HG02678 (cell line): Measurements from ENCODE around the gene AHNAK.
A peak's percentile ranks its signal among the peaks of the same experiment; 100 is the strongest.
"Not testable (repeated sequence)": the region's sequence is repeated elsewhere in the genome, so short reads cannot be mapped to it uniquely, and the experiment has no call there.

ENCODE experiments used
- ATAC-seq: cut with Tn5 transposase; IDR thresholded peaks from one replicate; pipeline ENCODE4 v1.9.1; 2021; ENCODE audit warnings: mild to moderate bottlenecking, moderate library complexity; ENCODE audit not compliant: unreplicated experiment

The AHNAK gene

DNA sequence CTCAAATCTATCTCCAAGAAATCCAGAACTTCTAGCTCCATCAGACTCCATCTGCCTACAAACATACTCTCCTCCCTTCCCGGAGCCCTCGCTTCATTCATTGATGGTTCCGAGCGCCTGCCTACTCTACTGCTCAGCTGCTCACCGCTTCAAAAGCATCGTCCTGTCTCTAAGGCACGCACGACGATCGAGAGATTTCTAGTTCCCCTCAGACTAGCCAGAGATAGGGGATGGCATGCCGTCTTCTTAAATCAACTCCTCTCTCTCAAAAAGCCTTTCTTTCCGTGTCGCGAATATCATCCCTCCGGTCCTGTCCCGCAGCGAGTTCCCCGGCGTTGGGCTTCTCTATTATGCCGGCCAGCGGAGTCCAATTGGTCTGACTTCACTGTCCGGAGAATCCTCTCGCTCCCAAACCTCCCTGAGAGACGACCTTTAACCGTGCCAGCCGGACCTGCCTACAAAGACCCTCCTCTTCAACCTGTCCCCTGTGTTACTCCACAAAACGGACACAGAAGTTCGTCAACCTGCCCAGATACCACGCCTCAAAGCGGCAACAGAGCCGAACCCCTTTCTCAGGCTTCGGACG, 26.5 kb upstream of the AHNAK start:
- ATAC-seq = no peak

- ATAC-seq = no peak
These were observed 25.8 kb upstream of the AHNAK start for GRCh38 chr11:62572431-62572830.

GRCh38 chr11:62571493-62571892, 24.9 kb upstream of the AHNAK start:
- not testable (repeated sequence) for ATAC-seq

DNA sequence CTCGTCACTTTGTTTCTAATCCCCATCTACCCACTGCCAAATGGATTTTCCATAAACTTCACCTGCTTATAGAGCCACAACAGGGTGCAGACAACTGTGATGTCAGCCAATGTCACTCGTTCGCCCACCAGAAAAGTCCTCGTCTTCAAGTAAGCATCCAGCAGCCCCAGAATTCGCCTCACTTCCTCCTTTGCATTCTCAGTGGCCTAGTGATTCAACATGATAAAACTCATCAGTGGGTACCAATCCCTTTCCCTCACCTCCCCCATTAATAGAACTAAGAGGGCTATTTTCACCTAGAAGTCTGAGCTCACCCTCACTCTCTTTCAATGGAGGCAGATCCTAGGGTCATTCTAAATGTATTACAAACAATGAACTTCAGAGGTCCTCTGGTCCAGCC, 24.3 kb upstream of the AHNAK start:
- ATAC-seq = not testable (repeated sequence)

DNA sequence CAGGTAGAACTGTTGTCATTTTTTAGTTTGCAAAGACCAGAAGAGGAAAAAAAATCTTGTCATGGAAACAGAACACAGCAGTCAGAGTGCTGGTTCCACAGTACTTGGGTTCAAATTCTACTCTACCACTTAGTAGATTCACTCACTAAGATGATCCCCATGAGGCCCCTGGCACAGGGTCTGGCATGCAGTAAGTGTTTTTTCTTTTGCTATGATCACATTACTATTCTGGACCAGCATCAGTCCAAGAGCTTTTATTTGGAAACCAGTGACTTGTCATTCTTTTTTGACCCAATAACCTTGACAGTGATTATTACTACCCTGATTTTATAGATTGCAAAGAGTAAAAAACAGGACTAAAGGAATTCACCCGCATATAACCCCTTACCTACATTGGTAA, 23.0 kb upstream of the AHNAK start:
- ATAC-seq = no peak

DNA sequence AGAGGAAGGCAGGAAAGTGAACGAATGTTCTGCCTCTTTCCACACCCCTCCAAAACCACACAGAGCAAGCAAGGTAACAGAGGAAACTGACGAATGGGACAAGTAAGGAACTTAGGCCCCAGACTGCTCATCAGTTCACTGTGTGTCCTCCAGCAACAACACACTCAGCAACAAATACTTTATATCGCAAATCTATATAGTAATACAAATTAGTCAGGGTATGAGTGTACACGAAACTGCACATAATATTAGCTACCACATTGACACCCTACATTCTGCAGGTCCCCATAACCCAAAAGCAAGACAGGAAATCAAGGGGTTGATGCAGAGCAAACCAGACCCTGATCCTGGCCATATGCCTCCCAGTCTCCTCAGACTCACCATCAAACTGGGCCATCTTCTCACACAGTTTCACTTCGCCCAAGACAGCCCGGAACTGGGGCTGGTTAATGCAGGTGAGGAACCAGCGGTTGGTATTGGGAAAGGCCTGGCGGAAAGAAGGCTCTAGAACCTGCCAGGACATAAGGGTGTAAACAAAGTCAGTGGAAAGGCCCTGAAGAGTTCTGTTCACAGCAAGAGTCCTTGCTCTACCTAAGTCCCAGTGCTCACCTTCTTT, 20.5 kb upstream of the AHNAK start:
- no peak for ATAC-seq

DNA sequence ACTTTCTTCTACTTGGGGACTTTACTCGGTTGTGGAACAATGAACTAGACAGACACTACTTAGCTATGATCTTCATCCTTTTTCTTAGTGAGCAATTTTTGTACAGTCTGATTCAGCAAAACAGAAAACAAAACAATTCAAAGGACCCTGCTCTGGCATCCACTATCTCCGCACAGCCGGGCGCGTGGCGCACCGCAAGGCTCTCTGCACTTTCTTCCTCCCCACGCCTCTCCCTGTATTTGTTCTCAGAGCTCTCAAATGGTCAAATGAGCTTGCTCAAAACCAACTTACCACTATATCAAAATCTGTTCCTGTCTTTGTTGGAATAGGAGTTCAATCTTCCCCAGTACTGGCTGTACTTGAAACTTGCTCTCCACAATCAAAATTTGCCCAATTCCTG, 19.6 kb upstream of the AHNAK start:
- no peak for ATAC-seq

DNA sequence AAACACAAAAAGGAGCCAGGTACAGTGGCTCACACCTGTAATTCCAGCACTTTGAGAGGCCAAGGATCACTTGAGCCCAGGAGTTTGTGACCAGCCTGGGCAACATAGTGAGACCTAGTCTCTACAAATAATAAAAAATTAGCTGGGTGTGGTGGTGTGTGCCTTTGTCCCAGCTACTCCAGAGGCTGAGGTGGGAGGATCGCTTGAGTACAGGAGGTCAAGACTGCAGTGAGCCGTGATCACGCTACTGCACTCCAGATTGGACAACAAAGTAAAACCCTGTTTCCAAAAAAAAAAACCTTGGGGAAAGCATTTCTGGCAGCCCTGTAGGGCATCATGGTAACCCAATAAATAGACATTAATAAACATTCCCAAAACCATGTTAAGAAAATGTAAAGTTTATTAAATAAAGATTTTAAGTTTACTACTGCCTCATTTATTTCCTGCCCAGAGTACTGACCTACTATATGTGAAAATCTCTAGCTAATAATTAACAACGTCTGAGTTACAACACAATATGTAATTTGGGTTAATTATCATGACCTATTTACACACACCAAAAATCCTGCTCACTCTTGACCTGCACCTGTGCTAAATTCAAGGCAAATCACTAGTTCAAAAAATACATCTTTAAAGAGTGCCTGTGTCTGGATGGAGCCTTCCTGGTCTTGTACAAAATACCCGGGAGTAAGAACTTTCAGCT, 18.6 kb upstream of the AHNAK start:
- no peak for ATAC-seq

- not testable (repeated sequence) for ATAC-seq
These were observed 15.1 kb upstream of the AHNAK start for GRCh38 chr11:62561677-62562230.

DNA sequence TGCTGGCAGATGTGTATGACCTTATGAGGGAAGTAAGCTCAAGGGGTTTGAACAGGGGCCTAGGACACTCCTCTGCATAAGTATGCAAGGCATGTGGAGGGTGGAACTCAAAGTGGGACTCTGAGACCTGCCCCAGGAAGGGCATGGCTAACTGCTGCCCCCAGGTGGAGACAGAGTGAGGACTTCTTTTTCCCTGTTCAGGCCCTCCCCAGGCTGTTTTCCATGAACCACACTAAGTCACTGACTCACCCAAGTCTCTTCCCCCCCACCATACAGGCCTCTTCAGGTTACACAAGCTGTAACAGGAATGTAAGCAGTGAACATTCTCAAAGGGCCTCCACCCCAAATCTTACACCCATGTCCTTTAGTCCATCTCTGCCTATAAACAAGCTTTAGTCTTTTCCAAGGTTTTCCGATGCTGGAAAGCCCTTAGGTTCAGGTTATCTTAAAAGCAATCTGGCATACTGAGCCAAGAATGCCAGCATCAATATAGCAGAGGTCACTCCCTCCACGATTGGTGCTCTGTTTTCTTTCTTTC, 14.0 kb upstream of the AHNAK start:
- no peak for ATAC-seq

DNA sequence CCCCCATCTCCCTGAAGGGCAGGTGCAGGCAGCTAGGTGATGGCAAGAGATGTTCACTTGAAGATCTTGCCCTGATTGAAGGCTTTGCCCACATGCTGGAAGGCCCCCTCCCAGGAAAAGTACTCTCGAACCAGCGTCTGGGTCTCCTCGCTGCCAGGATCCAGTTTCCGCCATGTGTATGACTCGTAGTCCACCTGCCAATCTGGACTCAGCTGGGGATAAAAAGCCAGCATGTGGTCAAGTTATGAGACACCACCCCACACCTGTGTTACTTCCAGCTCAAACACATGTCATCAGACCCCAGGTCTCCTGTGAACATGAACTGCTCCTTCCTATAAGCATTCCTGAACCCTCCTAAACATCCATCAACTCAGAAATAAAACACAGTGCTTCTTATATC, 13.0 kb upstream of the AHNAK start:
- ATAC-seq = not testable (repeated sequence)

GRCh38 chr11:62559204-62559603, 12.6 kb upstream of the AHNAK start:
- no peak for ATAC-seq

DNA sequence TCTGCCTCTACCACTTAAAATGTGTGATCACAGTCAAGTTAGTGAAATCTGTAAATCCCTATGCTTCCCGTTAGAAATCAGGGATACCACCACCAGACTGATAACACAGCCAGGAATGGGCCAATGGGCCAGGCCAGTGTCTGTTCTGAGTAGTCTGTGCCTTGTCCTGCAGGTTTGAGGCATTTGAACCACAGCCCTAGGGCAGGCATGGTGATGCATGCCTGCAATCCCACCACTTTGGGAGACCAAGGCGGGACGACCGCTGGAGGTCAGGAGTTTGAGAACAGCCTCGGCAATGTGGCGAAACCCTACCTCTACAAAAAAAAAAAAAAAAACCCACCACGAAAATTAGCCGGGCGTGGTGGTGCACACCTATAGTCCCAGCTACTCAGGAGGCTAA, 12.1 kb upstream of the AHNAK start:
- ATAC-seq = no peak

DNA sequence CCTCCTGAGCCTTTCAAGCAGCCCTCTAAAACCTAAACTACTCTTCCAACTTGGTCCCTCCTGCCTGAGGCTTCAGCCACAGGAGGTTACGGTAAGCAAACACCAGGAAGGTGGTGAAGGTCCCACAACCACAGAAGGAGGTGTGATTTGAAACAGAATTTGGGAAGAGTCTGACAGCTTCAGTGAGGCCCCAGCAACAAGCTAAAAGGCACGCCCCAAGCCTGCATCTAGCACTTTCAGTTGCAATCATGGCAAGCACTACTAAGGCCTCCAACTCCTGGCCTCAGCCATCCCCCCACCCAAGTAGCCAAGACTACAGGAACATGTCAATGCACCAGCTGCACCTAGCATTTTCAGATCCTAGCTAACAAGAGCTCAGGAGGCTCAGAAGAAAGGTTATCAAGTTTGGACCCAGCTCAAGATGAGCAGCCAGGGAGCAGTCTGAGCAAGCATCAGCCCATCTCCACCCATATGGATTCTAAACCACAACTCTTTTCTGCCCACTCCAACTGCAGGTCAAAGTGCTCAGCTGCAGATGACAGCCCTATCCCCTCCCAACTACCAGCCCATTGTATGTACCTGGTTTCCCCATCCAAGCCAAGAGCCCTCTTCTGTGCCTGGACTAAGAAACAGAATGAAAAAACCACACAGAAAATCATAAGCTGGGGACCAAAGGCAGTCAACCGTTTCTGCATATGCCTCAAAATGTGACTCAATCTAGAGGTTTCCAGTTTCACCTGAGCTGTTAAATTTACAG, 10.4 kb upstream of the AHNAK start:
- ATAC-seq = peak; percentile 17

DNA sequence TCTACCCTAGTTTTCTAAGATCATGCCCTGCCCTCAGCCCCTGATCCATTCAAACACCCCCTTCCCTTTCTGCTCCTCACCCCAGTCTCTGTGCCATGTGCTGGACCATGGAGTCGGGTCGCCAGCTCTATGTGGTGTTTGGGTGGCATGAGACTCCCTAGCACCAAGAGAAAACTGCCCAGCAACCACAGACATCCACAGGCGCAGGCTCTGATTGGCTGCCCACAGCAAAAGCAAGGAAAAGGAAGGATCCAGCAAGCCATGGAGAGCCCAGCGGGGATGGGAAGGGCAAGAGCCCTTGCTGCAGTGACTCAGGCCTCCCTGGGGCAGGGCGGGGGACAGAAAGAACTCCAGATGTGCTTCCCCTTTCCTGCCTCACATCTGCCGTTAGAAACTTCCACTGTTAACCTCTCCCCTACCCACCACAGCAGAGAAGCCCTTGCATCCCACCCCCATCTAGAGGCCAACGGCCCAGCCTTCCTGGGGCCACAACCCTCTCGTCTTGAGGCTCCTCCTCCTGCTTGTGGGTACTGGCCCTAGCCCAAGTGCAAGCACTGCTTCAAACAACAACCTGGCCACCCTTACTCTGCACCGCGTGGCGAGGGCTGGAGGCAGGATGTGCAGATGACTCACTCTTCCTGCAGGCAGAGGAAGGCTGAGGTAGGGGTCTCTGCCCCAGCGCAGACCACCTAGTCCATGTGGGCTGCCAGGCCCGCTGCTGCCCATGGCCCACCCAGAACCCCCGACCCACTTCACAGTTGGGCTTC, 9.7 kb upstream of the AHNAK start:
- ATAC-seq = peak; percentile 40

DNA sequence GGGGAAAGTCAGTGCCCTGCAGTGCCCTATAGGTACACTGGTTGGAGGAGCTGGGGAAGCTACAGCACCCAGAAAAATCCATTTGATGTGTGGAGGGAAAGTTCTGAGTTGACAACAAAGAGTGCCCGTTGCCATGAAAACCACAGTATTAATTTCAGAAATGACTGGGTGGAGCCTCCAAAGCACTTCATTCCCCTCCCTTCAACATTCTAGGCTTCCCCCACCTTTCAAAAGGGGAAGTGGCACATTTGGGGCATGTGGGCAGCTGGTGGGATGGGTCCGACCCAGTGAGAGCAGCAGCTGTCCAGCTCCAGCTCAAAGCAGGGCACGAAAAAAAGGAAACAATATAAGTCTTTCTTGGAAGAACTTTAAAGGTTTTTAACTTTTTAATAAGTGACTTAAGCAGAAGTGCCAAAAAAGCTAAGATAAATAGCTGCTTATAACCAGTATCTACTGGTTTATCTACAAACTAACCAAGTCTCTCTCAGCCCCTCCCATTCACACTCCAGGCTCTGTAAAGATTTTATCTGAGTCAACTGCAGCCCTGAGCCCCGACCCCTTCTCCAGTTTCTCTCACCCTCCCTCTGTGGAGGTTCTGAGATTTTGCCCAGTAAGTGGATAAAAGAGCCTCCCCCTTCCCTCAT, 9.0 kb upstream of the AHNAK start:
- ATAC-seq = peak; percentile 47

DNA sequence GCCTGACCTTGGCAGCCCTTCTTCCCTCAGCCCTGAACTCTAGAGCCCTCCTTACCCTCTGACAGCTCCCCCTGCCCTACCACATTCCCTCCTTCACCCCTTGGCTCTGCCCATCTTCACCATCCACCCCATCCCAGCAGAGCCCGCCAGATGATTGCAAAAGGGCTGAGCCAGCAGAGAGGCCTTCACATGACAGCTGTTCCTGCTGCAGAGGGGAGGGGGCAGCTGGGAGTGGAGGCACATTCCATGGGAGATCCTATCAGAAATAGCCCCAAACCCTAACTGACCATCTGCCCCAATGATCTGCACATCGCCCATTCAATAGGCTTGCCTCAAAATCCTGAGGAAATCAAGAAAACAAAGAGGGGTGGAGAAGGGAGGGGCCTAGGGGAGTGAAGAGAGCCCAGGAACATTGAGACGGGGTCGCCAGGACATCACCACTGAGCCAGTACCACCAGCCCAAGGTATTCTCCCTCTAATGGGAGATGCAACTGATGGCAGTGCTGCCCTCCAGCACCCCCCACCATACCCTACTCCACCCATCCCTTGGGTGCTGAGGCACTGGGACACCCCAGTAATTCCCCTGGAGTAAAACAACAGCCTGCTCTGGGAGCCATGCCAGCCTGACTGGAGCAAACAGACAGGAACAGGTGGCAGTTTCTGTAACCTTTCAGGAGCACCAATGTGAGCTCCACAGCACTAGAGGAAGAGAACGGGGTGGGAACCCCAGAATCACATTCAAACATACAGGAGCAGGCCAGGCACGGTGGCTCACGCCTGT, 8.0 kb upstream of the AHNAK start:
- ATAC-seq = no peak

DNA sequence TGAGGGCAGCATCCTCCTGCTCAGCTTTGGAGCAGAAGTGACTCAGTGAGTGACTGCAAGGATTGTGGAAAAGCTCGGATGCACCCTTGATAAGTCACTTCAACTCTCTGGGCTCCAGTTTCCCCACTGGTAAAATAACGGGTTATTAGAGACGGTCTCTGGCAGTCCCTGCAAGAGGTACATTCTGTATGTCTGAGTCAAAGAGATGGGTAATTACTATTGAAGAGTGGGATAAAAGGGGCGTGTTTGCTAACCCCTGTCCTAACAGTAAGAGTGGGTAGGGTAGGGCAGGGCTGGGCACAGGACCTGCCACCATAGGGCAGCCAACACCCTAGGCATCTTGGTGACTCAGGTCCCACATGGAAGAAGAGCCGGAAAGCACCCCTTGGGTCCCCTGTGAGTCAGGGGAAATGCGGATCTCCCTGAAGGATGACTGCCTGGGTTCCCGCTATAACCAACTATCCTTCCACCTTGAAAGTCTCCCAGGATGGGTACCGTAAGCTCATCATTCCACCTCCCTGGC, 7.3 kb upstream of the AHNAK start:
- no peak for ATAC-seq
